Subcutaneous adipose tissue (tissue), 4 donors: ENCODE results near the gene ZDHHC21. TPM values are rescaled to one million over a fixed set of nuclear protein-coding genes. Genes with fewer than 3 reads are reported as not detected.

Experiments
- CTCF ChIP-seq: fragments of 450-650 bp; IDR thresholded peaks from one replicate; pipeline ENCODE4 v1.5.1; 2016; ENCODE audit warnings: low read depth, mild to moderate bottlenecking, control low read depth, antibody characterized with exemption, moderate library complexity
- total RNA-seq, 4 donors: library from RNA; depleted of rRNA; stranded (reverse); fragments of >200 nt; gene quantifications; one replicate each; pipeline ENCODE4 v1.1.0, GENCODE V29; 2016

The ZDHHC21 gene
- total RNA-seq, 4 donors from 2014 or later, result 10.0 to 20.7 (median 12.4) TPM

GRCh38 chr9:14702200-14702720, 9.0 kb upstream of the ZDHHC21 start:
- TF ChIP-seq CTCF, result no peak

GRCh38 chr9:14692470-14693250, 572 bp downstream of the ZDHHC21 start:
- TF ChIP-seq CTCF, result no peak

- no peak for TF ChIP-seq CTCF
These were observed 2.1 kb downstream of the ZDHHC21 start for GRCh38 chr9:14690948-14691730.

- no peak for TF ChIP-seq CTCF
These were observed 6.1 kb downstream of the ZDHHC21 start for GRCh38 chr9:14687042-14687719.

GRCh38 chr9:14686168-14686567, 7.1 kb downstream of the ZDHHC21 start:
- no peak for TF ChIP-seq CTCF

- no peak for TF ChIP-seq CTCF
These were observed 14.5 kb downstream of the ZDHHC21 start for GRCh38 chr9:14678776-14679175.

GRCh38 chr9:14677872-14678271, 15.4 kb downstream of the ZDHHC21 start:
- TF ChIP-seq CTCF, result no peak
